ENCODE results near the gene JPT1.

JPT1 gene

DNA sequence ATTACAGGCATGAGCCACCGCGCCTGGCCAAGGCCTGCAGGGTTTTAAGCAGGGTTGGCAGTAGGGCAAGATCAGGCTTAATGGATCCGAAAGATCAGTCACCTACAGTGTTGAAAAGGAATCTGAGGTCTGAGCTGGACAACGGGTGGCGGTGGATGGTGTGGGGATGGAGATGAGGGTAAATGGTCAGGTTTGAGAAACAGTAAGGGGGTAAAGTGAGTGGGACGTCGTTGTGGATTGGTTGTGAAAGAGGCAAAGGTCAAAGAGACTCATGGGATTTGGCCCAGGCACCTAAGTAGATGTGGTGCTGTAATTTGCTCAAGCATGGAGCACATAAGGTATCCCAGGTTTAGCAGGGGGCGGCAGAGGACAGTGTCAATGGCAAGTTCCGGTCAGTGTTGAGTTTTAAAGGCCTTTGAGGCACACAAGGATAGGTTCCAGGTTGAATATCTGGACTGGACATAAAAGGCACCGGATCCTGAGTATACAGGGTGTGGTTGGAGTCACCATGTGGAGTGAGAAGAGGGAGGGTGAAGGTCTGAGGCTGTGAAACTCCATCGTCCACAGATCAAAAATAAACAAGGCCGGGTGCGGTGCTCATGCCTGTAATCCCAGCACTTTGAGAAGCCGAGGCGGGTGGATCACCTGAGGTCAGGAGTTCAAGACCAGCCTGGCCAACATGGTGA is 67.7 kb downstream of the JPT1 start:
- no peak for TF ChIP-seq CTCF (conservative IDR thresholded peaks at IDR 0.05; ENCODE audit: low read depth, low read length)
- DNase-seq (ENCODE audit: low read depth), result no peak
- no peak overlapping the region for H3K4me3 ChIP-seq (ENCODE audit: low read depth, low read length)
